DOHH2 (cell line): ENCODE results near the gene PRKCZ.
A peak's percentile ranks its signal among the peaks of the same experiment; 100 is the strongest.

Experiments used
- H3F3A ChIP-seq: fragments of 200-600 bp; sonication (generic), shearing (Covaris generic); 2 replicates; pipeline ENCODE4 v1.6.0; 2016; ENCODE audit warnings: antibody characterized with exemption, mild to moderate bottlenecking; ENCODE audit not compliant: control insufficient read depth, insufficient read depth
- H3K27ac ChIP-seq: fragments of 200-600 bp; sonication (generic); 2 replicates; pipeline ENCODE4 v1.5.1; 2014; ENCODE audit warnings: low read depth, mild to moderate bottlenecking, low read length, moderate library complexity
- H3K27me3 ChIP-seq: fragments of 200-600 bp; sonication (generic); 2 replicates; pipeline ENCODE4 v1.6.1; 2014; ENCODE audit warnings: mild to moderate bottlenecking, low read length, mixed read lengths; ENCODE audit not compliant: control insufficient read depth
- H3K36me3 ChIP-seq: fragments of 200-600 bp; sonication (generic); 2 replicates; pipeline ENCODE4 v1.6.1; 2014; ENCODE audit warnings: mild to moderate bottlenecking, low read length, moderate library complexity, mixed read lengths; ENCODE audit not compliant: control insufficient read depth
- H3K4me1 ChIP-seq: fragments of 200-600 bp; sonication (generic); 2 replicates; pipeline ENCODE4 v1.6.1; 2014; ENCODE audit warnings: mild to moderate bottlenecking, low read length, mixed read lengths; ENCODE audit not compliant: control insufficient read depth
- H3K4me2 ChIP-seq: fragments of 200-600 bp; sonication (generic); 2 replicates; pipeline ENCODE4 v1.6.0; 2014; ENCODE audit warnings: mild to moderate bottlenecking, low read length, moderate library complexity
- H3K4me3 ChIP-seq: fragments of 200-600 bp; sonication (generic); 2 replicates; pipeline ENCODE4 v1.5.1; 2014; ENCODE audit warnings: mild to moderate bottlenecking, low read length, mixed read lengths
- H3K79me2 ChIP-seq: fragments of 200-600 bp; sonication (generic); 2 replicates; pipeline ENCODE4 v1.6.1; 2014; ENCODE audit warnings: mild to moderate bottlenecking, low read length, mixed read lengths; ENCODE audit not compliant: control insufficient read depth
- H3K9me2 ChIP-seq: fragments of 200-600 bp; sonication (generic); replicated peaks from 2 replicates; pipeline ENCODE4 v1.6.1; 2014; ENCODE audit warnings: mild to moderate bottlenecking, low read length, mixed read lengths; ENCODE audit not compliant: control insufficient read depth
- H3K9me3 ChIP-seq: fragments of 200-600 bp; sonication (generic); 2 replicates; pipeline ENCODE4 v1.6.1; 2014; ENCODE audit warnings: antibody characterized with exemption, low read length, mixed read lengths; ENCODE audit not compliant: control insufficient read depth, insufficient read depth
- H4K20me1 ChIP-seq: fragments of 200-600 bp; sonication (generic); 2 replicates; pipeline ENCODE4 v1.6.0; 2014; ENCODE audit warnings: low read depth, mild to moderate bottlenecking, antibody characterized with exemption, low read length, moderate library complexity; ENCODE audit not compliant: control insufficient read depth, insufficient read depth
- EZH2phosphoT487 ChIP-seq: fragments of 200-600 bp; sonication (generic); IDR thresholded peaks from 2 replicates; pipeline ENCODE4 v1.6.1; 2017; ENCODE audit warnings: borderline replicate concordance, mild to moderate bottlenecking, antibody characterized with exemption, low read length, moderate library complexity, mixed read lengths
- TF ChIP-seq, protein P1 (sequence below): fragments of 200-600 bp; sonication (generic); IDR thresholded peaks from one replicate; pipeline ENCODE4 v1.5.1; 2014; ENCODE audit warnings: antibody characterized with exemption, mild to moderate bottlenecking, low read depth, low read length; ENCODE audit not compliant: poor library complexity, severe bottlenecking

The PRKCZ gene

DNA sequence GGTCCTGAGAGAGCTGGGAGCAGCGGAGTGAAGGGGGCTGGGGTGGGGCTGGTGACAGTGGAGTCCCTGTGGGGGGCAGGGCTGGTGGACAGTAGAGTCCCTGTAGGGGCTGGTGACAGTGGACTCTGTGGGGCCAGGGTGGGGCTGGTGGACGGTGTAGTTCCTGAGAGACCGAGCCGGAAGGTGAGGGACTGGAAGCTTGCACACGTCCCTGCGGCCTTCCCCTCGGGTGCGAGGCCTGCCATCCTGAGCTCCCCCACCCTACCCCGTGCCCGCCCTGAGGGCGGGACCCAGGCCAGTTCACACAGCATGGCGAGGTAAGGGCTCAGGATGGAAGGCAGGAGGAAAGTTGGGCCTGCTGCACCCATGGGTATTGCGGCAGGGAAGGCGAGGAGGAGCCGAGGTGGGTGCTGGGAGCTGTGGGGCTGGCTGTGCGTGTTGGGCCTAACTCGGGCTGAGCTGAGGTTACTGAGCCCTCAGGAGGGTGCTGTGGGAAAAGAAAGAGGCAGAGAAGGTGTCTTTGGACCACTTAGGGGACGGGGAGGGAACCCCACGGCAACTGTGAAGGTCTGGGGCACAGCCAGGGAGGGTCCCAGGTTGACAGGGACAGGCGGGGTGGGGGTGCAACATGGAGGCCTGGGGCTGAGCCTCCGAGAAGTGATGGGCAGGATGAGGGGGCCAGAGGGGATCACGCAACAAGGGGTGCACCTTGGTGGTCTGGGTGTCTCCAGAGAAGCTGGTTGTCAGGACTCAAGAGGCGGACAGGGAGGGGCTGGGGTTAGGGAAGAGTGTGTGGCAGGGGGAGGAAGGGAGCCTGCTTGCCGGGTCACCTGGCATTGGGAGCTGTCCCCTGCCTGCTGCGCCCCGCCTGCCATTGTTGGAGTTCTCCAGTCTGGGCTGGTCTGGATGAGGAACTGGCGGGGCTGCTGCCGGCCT, 60.8 kb downstream of the PRKCZ start:
- TF ChIP-seq, protein P1, sequence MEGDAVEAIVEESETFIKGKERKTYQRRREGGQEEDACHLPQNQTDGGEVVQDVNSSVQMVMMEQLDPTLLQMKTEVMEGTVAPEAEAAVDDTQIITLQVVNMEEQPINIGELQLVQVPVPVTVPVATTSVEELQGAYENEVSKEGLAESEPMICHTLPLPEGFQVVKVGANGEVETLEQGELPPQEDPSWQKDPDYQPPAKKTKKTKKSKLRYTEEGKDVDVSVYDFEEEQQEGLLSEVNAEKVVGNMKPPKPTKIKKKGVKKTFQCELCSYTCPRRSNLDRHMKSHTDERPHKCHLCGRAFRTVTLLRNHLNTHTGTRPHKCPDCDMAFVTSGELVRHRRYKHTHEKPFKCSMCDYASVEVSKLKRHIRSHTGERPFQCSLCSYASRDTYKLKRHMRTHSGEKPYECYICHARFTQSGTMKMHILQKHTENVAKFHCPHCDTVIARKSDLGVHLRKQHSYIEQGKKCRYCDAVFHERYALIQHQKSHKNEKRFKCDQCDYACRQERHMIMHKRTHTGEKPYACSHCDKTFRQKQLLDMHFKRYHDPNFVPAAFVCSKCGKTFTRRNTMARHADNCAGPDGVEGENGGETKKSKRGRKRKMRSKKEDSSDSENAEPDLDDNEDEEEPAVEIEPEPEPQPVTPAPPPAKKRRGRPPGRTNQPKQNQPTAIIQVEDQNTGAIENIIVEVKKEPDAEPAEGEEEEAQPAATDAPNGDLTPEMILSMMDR, result no peak
- no peak for TF ChIP-seq EZH2phosphoT487
- Histone ChIP-seq H3K9me2 (no peaks in the 10 kb centered on the region), H3K79me2 (no peaks in the 10 kb centered on the region), H3K27me3 (peaks cover 3% of the 10 kb centered on the region; the same call in 1 of the 2 replicates), H3F3A (no peaks in the 10 kb centered on the region), H3K9me3 (no peaks in the 10 kb centered on the region), H3K4me3 (no peak overlapping the region), H3K36me3 (no peaks in the 10 kb centered on the region), H3K4me2 (no peak overlapping the region), H3K27ac (no peak overlapping the region), H4K20me1 (no peaks in the 10 kb centered on the region), H3K4me1 (peaks cover 12% of the 10 kb centered on the region)

GRCh38 chr1:2111674-2112035, 61.4 kb downstream of the PRKCZ start:
- Histone ChIP-seq H3K79me2 (no peaks in the 10 kb centered on the region), H3K27me3 (peaks cover 3% of the 10 kb centered on the region; the same call in 1 of the 2 replicates), H3K4me2 (no peak overlapping the region), H3F3A (no peaks in the 10 kb centered on the region), H3K9me3 (no peaks in the 10 kb centered on the region), H3K36me3 (no peaks in the 10 kb centered on the region), H3K4me1 (peaks cover 12% of the 10 kb centered on the region), H3K27ac (no peak overlapping the region), H3K4me3 (no peak overlapping the region), H4K20me1 (no peaks in the 10 kb centered on the region), H3K9me2 (no peaks in the 10 kb centered on the region)
- no peak for TF ChIP-seq EZH2phosphoT487
- TF ChIP-seq, protein P1, result no peak

- H3K36me3 ChIP-seq, result no peaks in the 10 kb centered on the region
- no peaks in the 10 kb centered on the region for H3K9me3 ChIP-seq
- H3K27me3 ChIP-seq, result peaks cover 3% of the 10 kb centered on the region; the same call in 1 of the 2 replicates
- no peak overlapping the region for H3K4me3 ChIP-seq
- no peak for TF ChIP-seq EZH2phosphoT487
- TF ChIP-seq, protein P1, result no peak
- H3K9me2 ChIP-seq, result no peaks in the 10 kb centered on the region
- H3F3A ChIP-seq, result no peaks in the 10 kb centered on the region
- H3K27ac ChIP-seq, result no peak overlapping the region
- peak overlapping the region; percentile 44 for H3K4me2 ChIP-seq
- no peaks in the 10 kb centered on the region for H3K79me2 ChIP-seq
- peaks cover 12% of the 10 kb centered on the region for H3K4me1 ChIP-seq
- H4K20me1 ChIP-seq, result no peaks in the 10 kb centered on the region
Measured at GRCh38 chr1:2112280-2112701, 62.1 kb downstream of the PRKCZ start.
